ENCODE data around the gene RRAGB. TPM values are rescaled to one million over a fixed set of nuclear protein-coding genes. Genes with fewer than 3 reads are reported as not detected.
"Not testable (repeated sequence)": the region's sequence is repeated elsewhere in the genome, so short reads cannot be mapped to it uniquely, and the experiment has no call there.

Gene RRAGB
- total RNA-seq, 3 donors from 2014 or later (not counting 1 experiment from before 2014, with no cell fraction given), result 13.5 to 17.5 (median 14.5) TPM

DNA sequence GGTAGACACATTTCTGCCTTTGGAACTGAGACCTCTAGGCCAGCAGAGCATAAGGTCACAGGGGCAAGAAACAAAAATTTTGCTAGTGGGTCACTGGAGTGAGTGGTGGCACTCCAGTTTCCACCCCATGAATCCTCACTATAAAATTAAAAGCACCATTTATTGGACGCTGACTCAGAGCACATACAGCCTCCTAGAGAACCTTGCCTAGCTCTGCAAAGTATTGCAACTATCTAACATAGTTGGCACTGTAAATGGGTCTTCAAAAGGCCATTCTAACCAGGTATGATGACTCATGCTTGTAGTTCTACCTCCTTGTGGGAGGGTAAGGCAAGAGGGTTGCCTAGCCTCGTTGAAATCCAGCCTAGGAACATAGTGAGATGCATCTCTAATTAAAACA lies 25.1 kb downstream of the RRAGB start:
- intact Hi-C loops (cut with micrococcal nuclease), result no loop called here
- Mint-ChIP-seq H3K27ac (no peak overlapping the region), H3K4me1 (no peaks in the 10 kb centered on the region), H3K9me3 (no peaks in the 10 kb centered on the region), H3K27me3 (ENCODE audit: low read depth in 2 of 2) (no peaks in the 10 kb centered on the region), H3K4me3 (no peak overlapping the region), H3K36me3 (no peaks in the 10 kb centered on the region)
- Histone ChIP-seq H3K9me3 (ENCODE audit: control insufficient read depth, insufficient read depth, low read length) (no peaks in the 10 kb centered on the region), H3K4me3 (ENCODE audit: low read length) (no peak overlapping the region), H3K27me3 (ENCODE audit: control insufficient read depth, insufficient read depth, low read length) (no peaks in the 10 kb centered on the region), H3K27ac (ENCODE audit: low read length) (no peak overlapping the region), H3K4me1 (ENCODE audit: control insufficient read depth, insufficient read depth, low read length) (no peaks in the 10 kb centered on the region), H3K36me3 (ENCODE audit: control insufficient read depth, insufficient read depth, low read length) (peaks cover 20% of the 10 kb centered on the region)
- DNase-seq (no peak), ATAC-seq (no peak)
- 100% methylated on average over 1 of the region's 2 CpGs for WGBS (ENCODE audit: insufficient coverage)
- TF ChIP-seq CTCF (IDR thresholded peaks at IDR 0.05), result no peak

DNA sequence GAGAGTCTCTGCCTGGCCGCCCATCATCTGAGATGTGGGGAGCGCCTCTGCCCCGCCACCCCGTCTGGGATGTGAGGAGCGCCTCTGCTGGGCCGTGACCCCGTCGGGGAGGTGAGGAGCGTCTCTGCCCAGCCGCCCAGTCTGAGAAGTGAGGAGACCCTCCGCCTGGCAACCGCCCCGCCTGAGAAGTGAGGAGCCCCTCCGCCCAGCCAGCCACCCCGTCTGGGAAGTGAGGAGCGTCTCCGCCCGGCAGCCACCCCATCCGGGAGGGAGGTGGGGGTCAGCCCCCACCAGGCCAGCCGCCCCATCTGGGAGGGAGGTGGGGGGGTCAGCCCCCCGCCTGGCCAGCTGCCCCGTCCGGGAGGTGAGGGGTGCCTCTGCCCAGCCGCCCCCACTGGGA lies 30.9 kb downstream of the RRAGB start:
- H3K9me3 Mint-ChIP-seq; H3K36me3 Mint-ChIP-seq; H3K27me3 ChIP-seq (ENCODE audit: control insufficient read depth, insufficient read depth, low read length); H3K27me3 Mint-ChIP-seq (ENCODE audit: low read depth in 2 of 2); ATAC-seq; H3K27ac Mint-ChIP-seq; intact Hi-C loops (cut with micrococcal nuclease); H3K9me3 ChIP-seq (ENCODE audit: control insufficient read depth, insufficient read depth, low read length); H3K36me3 ChIP-seq (ENCODE audit: control insufficient read depth, insufficient read depth, low read length); H3K27ac ChIP-seq (ENCODE audit: low read length); H3K4me1 Mint-ChIP-seq; H3K4me3 ChIP-seq (ENCODE audit: low read length); H3K4me1 ChIP-seq (ENCODE audit: control insufficient read depth, insufficient read depth, low read length); H3K4me3 Mint-ChIP-seq; DNase-seq: not testable (repeated sequence)
- WGBS (ENCODE audit: insufficient coverage), result 100% methylated on average over 15 of the region's 24 CpGs

- Mint-ChIP-seq H3K27me3 (ENCODE audit: low read depth in 2 of 2) (no peaks in the 10 kb centered on the region), H3K4me1 (no peaks in the 10 kb centered on the region), H3K27ac (no peak overlapping the region), H3K9me3 (no peaks in the 10 kb centered on the region), H3K4me3 (no peak overlapping the region), H3K36me3 (no peaks in the 10 kb centered on the region)
- peaks cover 1% of the 10 kb centered on the region for H3K36me3 ChIP-seq (ENCODE audit: control insufficient read depth, insufficient read depth, low read length)
- no peaks in the 10 kb centered on the region for H3K9me3 ChIP-seq (ENCODE audit: control insufficient read depth, insufficient read depth, low read length)
- H3K27me3 ChIP-seq (ENCODE audit: control insufficient read depth, insufficient read depth, low read length), result no peaks in the 10 kb centered on the region
- ATAC-seq, result no peak
- H3K4me1 ChIP-seq (ENCODE audit: control insufficient read depth, insufficient read depth, low read length), result no peaks in the 10 kb centered on the region
- no peak overlapping the region for H3K4me3 ChIP-seq (ENCODE audit: low read length)
- WGBS (ENCODE audit: insufficient coverage), result 86% methylated on average over 1 of the region's 1 CpG
- intact Hi-C loops (cut with micrococcal nuclease), result no loop called here
- no peak for DNase-seq
- H3K27ac ChIP-seq (ENCODE audit: low read length), result no peak overlapping the region
- TF ChIP-seq CTCF (IDR thresholded peaks at IDR 0.05), result no peak
These were observed 32.7 kb downstream of the RRAGB start for GRCh38 chrX:55750256-55750655.

DNA sequence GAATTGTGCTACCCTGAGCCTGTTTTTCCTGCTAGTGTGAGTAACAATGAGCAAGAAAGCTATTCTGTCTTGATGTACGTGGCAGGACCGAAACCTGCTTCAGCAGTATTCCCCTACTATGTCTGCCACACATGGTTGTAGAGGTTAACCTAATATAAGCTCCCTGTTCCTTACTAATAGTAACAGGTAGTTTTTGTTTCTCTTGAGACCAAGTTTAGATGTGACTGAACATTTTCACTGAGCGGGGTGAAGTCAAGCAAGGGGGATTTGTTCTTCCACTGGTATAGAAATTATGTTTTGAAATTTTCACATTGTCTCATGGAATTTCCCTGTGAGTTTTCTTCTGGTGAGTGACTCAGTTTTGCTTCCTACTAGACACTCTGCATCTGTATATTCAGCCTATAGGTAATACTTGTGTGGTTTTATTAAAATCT lies 37.3 kb downstream of the RRAGB start:
- Histone ChIP-seq H3K27me3 (ENCODE audit: control insufficient read depth, insufficient read depth, low read length) (no peaks in the 10 kb centered on the region), H3K4me3 (ENCODE audit: low read length) (no peak overlapping the region), H3K27ac (ENCODE audit: low read length) (no peak overlapping the region), H3K4me1 (ENCODE audit: control insufficient read depth, insufficient read depth, low read length) (no peaks in the 10 kb centered on the region), H3K36me3 (ENCODE audit: control insufficient read depth, insufficient read depth, low read length) (peaks cover 8% of the 10 kb centered on the region), H3K9me3 (ENCODE audit: control insufficient read depth, insufficient read depth, low read length) (no peaks in the 10 kb centered on the region)
- Mint-ChIP-seq H3K4me1 (no peaks in the 10 kb centered on the region), H3K36me3 (peaks cover 9% of the 10 kb centered on the region), H3K27me3 (ENCODE audit: low read depth in 2 of 2) (no peaks in the 10 kb centered on the region), H3K4me3 (no peak overlapping the region), H3K9me3 (no peaks in the 10 kb centered on the region), H3K27ac (no peak overlapping the region)
- DNase-seq, result no peak
- whole genome bisulfite sequencing (ENCODE audit: insufficient coverage), result 83% methylated on average over 1 of the region's 3 CpGs
- no peak for ATAC-seq
- TF ChIP-seq CTCF (IDR thresholded peaks at IDR 0.05), result no peak
- intact Hi-C loops (cut with micrococcal nuclease), result no loop called here
